ENCODE results near the gene GTF2A1. TPM values are rescaled to one million over a fixed set of nuclear protein-coding genes. Genes with fewer than 3 reads are reported as not detected.

GTF2A1 gene
- polyA plus RNA-seq, 1 of the 3 experiments (the other 2 are of a cell fraction) = 7.6 TPM

GRCh38 chr14:81138429-81138828 lies 82.3 kb downstream of the GTF2A1 start:
- 76% methylated on average over 6 of the region's 6 CpGs for WGBS (ENCODE audit: low lambda C conversion rate)
- Histone ChIP-seq H3K9me3 (no peaks in the 10 kb centered on the region), H2AFZ (ENCODE audit: low read depth) (no peak overlapping the region), H3K4me2 (no peak overlapping the region), H3K9ac (no peak overlapping the region), H3K9me2 (no peaks in the 10 kb centered on the region), H3K79me2 (ENCODE audit: insufficient read depth) (no peaks in the 10 kb centered on the region), H4K20me1 (ENCODE audit: insufficient read depth) (no peaks in the 10 kb centered on the region), H3K36me3 (replicated peaks in 1 of 2; ENCODE audit: control insufficient read depth in 1 of 2, insufficient read depth in 2 of 2, low read length in 1 of 2) (no peaks in the 10 kb centered on the region), H3K27ac (ENCODE audit: low read depth in 2 of 2, low read length in 1 of 2) (no peak overlapping the region), H3K4me3 (ENCODE audit: low read depth in 2 of 2, low read length in 1 of 2) (no peak overlapping the region), H3K4me1 (ENCODE audit: control insufficient read depth in 1 of 2, insufficient read depth in 2 of 2, low read depth in 1 of 2, low read length in 1 of 2) (peaks cover 0 to 4% of the 10 kb centered on the region in 2 experiments; a peak in 2 of 4 replicates), H3K27me3 (ENCODE audit: insufficient read depth) (no peaks in the 10 kb centered on the region), H3F3A (replicated peaks; ENCODE audit: insufficient read depth) (no peaks in the 10 kb centered on the region)
- CTCF ChIA-PET = no interaction called here
- TF ChIP-seq EP300 (IDR thresholded peaks at IDR 0.05; ENCODE audit: borderline replicate concordance in 1 of 2, low read depth in 1 of 2, low read length in 1 of 2) = no peak
- POLR2A ChIA-PET = no interaction called here
- no peak for DNase-seq

DNA sequence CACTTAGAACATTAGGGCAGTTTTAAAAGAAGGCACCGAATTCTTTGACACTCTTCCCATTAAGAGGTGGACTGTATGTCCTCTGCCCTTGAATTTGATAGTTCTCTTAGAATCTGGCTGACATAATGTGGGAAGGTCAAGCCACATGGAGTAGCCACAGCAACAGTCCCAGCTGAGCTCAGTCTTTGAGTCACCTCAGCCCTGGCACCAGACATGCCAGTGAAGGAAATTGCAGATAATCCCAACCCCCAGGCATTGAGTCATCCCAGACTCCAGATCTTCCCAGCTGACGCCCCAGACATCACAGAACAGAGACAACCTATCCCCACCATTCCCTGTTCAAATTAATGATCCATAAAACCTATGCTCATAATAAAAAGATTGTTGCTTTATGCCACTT lies 83.4 kb downstream of the GTF2A1 start:
- ChIA-PET POLR2A (no interaction called here), CTCF (no interaction called here)
- 0% methylated on average over 2 of the region's 2 CpGs for WGBS (ENCODE audit: low lambda C conversion rate)
- no peak overlapping the region; the same call in 1 of the 2 replicates for H3K9ac ChIP-seq
- TF ChIP-seq FOSL2 (IDR thresholded peaks at IDR 0.05; ENCODE audit: borderline replicate concordance, low read depth) (peak; percentile 74; the same call in 1 of the 2 replicates), TCF12 (IDR thresholded peaks at IDR 0.05) (peak; percentile 41; the same call in 1 of the 2 replicates), JUND (IDR thresholded peaks at IDR 0.05) (peak; percentile 30; the same call in 1 of the 2 replicates)
- TF ChIP-seq, protein P1, sequence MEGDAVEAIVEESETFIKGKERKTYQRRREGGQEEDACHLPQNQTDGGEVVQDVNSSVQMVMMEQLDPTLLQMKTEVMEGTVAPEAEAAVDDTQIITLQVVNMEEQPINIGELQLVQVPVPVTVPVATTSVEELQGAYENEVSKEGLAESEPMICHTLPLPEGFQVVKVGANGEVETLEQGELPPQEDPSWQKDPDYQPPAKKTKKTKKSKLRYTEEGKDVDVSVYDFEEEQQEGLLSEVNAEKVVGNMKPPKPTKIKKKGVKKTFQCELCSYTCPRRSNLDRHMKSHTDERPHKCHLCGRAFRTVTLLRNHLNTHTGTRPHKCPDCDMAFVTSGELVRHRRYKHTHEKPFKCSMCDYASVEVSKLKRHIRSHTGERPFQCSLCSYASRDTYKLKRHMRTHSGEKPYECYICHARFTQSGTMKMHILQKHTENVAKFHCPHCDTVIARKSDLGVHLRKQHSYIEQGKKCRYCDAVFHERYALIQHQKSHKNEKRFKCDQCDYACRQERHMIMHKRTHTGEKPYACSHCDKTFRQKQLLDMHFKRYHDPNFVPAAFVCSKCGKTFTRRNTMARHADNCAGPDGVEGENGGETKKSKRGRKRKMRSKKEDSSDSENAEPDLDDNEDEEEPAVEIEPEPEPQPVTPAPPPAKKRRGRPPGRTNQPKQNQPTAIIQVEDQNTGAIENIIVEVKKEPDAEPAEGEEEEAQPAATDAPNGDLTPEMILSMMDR (IDR thresholded peaks at IDR 0.05) = no peak
- TF ChIP-seq, protein P2, sequence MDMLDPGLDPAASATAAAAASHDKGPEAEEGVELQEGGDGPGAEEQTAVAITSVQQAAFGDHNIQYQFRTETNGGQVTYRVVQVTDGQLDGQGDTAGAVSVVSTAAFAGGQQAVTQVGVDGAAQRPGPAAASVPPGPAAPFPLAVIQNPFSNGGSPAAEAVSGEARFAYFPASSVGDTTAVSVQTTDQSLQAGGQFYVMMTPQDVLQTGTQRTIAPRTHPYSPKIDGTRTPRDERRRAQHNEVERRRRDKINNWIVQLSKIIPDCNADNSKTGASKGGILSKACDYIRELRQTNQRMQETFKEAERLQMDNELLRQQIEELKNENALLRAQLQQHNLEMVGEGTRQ (IDR thresholded peaks at IDR 0.05; ENCODE audit: borderline replicate concordance, low read depth, low read length) = no peak
- no peaks in the 10 kb centered on the region for H4K20me1 ChIP-seq (ENCODE audit: insufficient read depth)
- peak overlapping the region; percentile 77; the same call in 1 of the 2 replicates for H2AFZ ChIP-seq (ENCODE audit: low read depth)
- H3K36me3 ChIP-seq (replicated peaks in 1 of 2; ENCODE audit: control insufficient read depth in 1 of 2, insufficient read depth in 2 of 2, low read length in 1 of 2) = no peaks in the 10 kb centered on the region
- no peak overlapping the region for H3K4me3 ChIP-seq (ENCODE audit: low read depth in 2 of 2, low read length in 1 of 2)
- DNase-seq = peak; percentile 24
- no peaks in the 10 kb centered on the region for H3F3A ChIP-seq (replicated peaks; ENCODE audit: insufficient read depth)
- H3K9me2 ChIP-seq = no peaks in the 10 kb centered on the region
- peaks cover 0 to 4% of the 10 kb centered on the region in 2 experiments; a peak in 2 of 4 replicates for H3K4me1 ChIP-seq (ENCODE audit: control insufficient read depth in 1 of 2, insufficient read depth in 2 of 2, low read depth in 1 of 2, low read length in 1 of 2)
- H3K79me2 ChIP-seq (ENCODE audit: insufficient read depth) = no peaks in the 10 kb centered on the region
- peak overlapping the region; percentile 16; the same call in 1 of the 2 replicates for H3K4me2 ChIP-seq
- H3K27me3 ChIP-seq (ENCODE audit: insufficient read depth) = no peaks in the 10 kb centered on the region
- no peaks in the 10 kb centered on the region for H3K9me3 ChIP-seq
- H3K27ac ChIP-seq (ENCODE audit: low read depth in 2 of 2, low read length in 1 of 2) = peak overlapping the region in 1 of 2 experiments; percentile 69; a peak in 2 of 4 replicates

DNA sequence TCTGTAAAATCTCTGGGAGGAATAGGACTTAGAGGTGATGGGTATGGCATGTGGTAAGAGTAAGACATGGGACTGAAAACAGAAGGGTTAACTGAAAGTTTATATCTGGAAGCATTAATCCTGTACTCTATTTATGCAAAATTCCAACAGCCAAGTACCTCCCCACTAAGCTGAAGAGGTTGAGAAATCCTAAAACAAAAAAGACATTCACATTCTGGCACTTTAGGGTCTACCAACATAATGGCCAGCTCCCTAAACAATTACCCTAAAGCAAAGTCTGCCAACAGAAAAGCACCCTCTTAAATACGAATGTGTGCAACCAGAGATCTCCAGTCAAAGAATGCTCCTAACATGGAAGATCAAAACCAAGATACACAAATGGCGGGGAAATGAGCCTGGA lies 87.4 kb downstream of the GTF2A1 start:
- Histone ChIP-seq H3K36me3 (replicated peaks in 1 of 2; ENCODE audit: control insufficient read depth in 1 of 2, insufficient read depth in 2 of 2, low read length in 1 of 2) (no peaks in the 10 kb centered on the region), H3K4me3 (ENCODE audit: low read depth in 2 of 2, low read length in 1 of 2) (no peak overlapping the region), H3K9me3 (no peaks in the 10 kb centered on the region), H3K27ac (ENCODE audit: low read depth in 2 of 2, low read length in 1 of 2) (no peak overlapping the region), H3K27me3 (ENCODE audit: insufficient read depth) (no peaks in the 10 kb centered on the region), H2AFZ (ENCODE audit: low read depth) (no peak overlapping the region), H3K79me2 (ENCODE audit: insufficient read depth) (no peaks in the 10 kb centered on the region), H3K4me2 (no peak overlapping the region), H3K4me1 (ENCODE audit: control insufficient read depth in 1 of 2, insufficient read depth in 2 of 2, low read depth in 1 of 2, low read length in 1 of 2) (peaks cover 0 to 4% of the 10 kb centered on the region in 2 experiments; a peak in 2 of 4 replicates), H3F3A (replicated peaks; ENCODE audit: insufficient read depth) (no peaks in the 10 kb centered on the region), H4K20me1 (ENCODE audit: insufficient read depth) (no peaks in the 10 kb centered on the region), H3K9me2 (no peaks in the 10 kb centered on the region), H3K9ac (no peak overlapping the region)
- POLR2A ChIA-PET = no interaction called here
- WGBS (ENCODE audit: low lambda C conversion rate) = 12% methylated on average over 2 of the region's 2 CpGs
- CTCF ChIA-PET = interaction anchor here (1.4 kb wide), 1 partner anchor 146 kb away, joined by 4 read pairs; no protein-coding TSS in a partner anchor
- no peak for DNase-seq
- TF ChIP-seq, protein P1 (IDR thresholded peaks at IDR 0.05) = no peak
- no peak for TF ChIP-seq TAF1 (IDR thresholded peaks at IDR 0.05; ENCODE audit: borderline replicate concordance, low read depth, low read length)
- TF ChIP-seq FOXJ3 (CRISPR knock-in tag; IDR thresholded peaks at IDR 0.05) = no peak
- TF ChIP-seq GABPA (IDR thresholded peaks at IDR 0.05; ENCODE audit: low read depth) = no peak
- TF ChIP-seq, protein P3, sequence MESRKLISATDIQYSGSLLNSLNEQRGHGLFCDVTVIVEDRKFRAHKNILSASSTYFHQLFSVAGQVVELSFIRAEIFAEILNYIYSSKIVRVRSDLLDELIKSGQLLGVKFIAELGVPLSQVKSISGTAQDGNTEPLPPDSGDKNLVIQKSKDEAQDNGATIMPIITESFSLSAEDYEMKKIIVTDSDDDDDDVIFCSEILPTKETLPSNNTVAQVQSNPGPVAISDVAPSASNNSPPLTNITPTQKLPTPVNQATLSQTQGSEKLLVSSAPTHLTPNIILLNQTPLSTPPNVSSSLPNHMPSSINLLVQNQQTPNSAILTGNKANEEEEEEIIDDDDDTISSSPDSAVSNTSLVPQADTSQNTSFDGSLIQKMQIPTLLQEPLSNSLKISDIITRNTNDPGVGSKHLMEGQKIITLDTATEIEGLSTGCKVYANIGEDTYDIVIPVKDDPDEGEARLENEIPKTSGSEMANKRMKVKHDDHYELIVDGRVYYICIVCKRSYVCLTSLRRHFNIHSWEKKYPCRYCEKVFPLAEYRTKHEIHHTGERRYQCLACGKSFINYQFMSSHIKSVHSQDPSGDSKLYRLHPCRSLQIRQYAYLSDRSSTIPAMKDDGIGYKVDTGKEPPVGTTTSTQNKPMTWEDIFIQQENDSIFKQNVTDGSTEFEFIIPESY (IDR thresholded peaks at IDR 0.05; ENCODE audit: borderline replicate concordance, low read depth) = no peak
- TF ChIP-seq JUND (IDR thresholded peaks at IDR 0.05) = no peak
- TF ChIP-seq GATA2 (CRISPR knock-in tag; IDR thresholded peaks at IDR 0.05) = no peak

Measured in SK-N-SH (cell line).